Mammary epithelial cell (primary cell): ENCODE results near the gene THG1L.

Experiments used
- EZH2 ChIP-seq: IDR thresholded peaks from 2 replicates; pipeline ENCODE4 v1.6.1; 2012; ENCODE audit warnings: low read length, inconsistent platforms, borderline replicate concordance
- TF ChIP-seq, protein P1 (sequence below), 2 donors: IDR thresholded peaks in 1 of 2; conservative IDR thresholded peaks in 1 of 2; 2 replicates each; pipeline ENCODE4 v1.5.1; 2011 to 2012; ENCODE audit warnings: inconsistent platforms in 2 of 2, low read length in 2 of 2, mild to moderate bottlenecking in 2 of 2, control low read depth in 1 of 2, low read depth in 1 of 2; ENCODE audit not compliant: insufficient read depth in 1 of 2; ENCODE audit errors: extremely low read depth in 1 of 2

DNA sequence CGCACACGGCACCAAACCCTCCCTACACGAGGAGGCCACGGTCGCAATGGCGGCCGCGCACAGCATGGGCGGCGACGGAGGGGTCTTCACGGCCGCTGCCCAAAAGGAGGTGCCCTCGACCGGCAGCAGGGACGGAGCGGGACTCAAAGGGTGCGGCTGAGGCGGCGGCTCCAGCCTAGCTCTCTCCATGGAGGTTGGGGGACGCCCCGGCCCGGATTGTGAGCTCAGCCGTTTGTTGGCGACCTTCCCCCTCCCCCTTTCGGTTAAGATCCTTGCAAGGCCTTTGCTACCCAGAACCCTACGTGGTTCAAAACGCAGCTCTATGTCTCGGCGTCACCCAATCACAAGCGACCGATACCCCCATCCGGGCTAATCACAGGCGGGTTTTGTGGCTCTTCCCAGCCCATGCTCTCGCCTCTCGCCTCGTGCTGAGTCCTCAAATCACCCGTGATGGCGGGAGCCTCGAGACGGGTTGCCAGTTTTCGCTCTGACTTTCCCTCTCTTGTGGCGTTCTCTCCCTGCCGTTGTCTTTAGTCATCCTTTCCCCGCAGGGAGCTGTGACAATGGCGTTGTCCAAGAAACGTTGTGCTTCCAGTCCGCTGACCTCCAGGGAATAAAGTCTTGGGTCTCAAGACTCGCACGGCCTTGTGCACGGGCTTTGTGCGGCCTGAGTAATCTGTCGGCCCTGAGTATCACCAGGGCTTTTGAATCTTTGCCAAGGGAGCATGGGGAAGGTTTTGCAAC, 40.4 kb upstream of the THG1L start:
- TF ChIP-seq, protein P1, sequence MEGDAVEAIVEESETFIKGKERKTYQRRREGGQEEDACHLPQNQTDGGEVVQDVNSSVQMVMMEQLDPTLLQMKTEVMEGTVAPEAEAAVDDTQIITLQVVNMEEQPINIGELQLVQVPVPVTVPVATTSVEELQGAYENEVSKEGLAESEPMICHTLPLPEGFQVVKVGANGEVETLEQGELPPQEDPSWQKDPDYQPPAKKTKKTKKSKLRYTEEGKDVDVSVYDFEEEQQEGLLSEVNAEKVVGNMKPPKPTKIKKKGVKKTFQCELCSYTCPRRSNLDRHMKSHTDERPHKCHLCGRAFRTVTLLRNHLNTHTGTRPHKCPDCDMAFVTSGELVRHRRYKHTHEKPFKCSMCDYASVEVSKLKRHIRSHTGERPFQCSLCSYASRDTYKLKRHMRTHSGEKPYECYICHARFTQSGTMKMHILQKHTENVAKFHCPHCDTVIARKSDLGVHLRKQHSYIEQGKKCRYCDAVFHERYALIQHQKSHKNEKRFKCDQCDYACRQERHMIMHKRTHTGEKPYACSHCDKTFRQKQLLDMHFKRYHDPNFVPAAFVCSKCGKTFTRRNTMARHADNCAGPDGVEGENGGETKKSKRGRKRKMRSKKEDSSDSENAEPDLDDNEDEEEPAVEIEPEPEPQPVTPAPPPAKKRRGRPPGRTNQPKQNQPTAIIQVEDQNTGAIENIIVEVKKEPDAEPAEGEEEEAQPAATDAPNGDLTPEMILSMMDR (conservative IDR thresholded peaks at IDR 0.05 in 1 of 2, IDR thresholded peaks at IDR 0.05 in 1 of 2; ENCODE audit: extremely low read depth in 1 of 2, insufficient read depth in 1 of 2, low read depth in 1 of 2, low read length in 2 of 2) = no peak
- TF ChIP-seq EZH2 = no peak
